Epithelial cell of proximal tubule (primary cell): ENCODE measurements around the gene ZNRF3. TPM values are rescaled to one million over a fixed set of nuclear protein-coding genes. Genes with fewer than 3 reads are reported as not detected.

Experiments used
- DNase-seq: peaks from one replicate; pipeline ENCODE4 v3.0.0-alpha.2; 2011; ENCODE audit warnings: low read depth
- H3K4me3 ChIP-seq: 2 replicates; pipeline ENCODE4 v1.5.1; 2011; ENCODE audit warnings: low read depth, mild to moderate bottlenecking, low read length
- CTCF ChIP-seq: conservative IDR thresholded peaks from 2 replicates; pipeline ENCODE4 v1.5.1; 2012; ENCODE audit warnings: low read depth, mild to moderate bottlenecking, low read length
- total RNA-seq: library from RNA; depleted of rRNA; stranded (reverse); fragments of >200 nt; gene quantifications from 2 replicates; pipeline ENCODE4 v1.2.3, GENCODE V29; 2015

Gene ZNRF3
- total RNA-seq, 1 donor from 2014 or later: 15.6 TPM

GRCh38 chr22:28956506-28956905 lies 73.1 kb downstream of the ZNRF3 start:
- no peak overlapping the region for H3K4me3 ChIP-seq
- TF ChIP-seq CTCF: no peak
- no peak for DNase-seq

- no peak for TF ChIP-seq CTCF
- H3K4me3 ChIP-seq: no peak overlapping the region
- peak; percentile 68 for DNase-seq
Measured at GRCh38 chr22:28958611-28959010, 75.2 kb downstream of the ZNRF3 start.

GRCh38 chr22:28962042-28962554 lies 78.7 kb downstream of the ZNRF3 start:
- H3K4me3 ChIP-seq: no peak overlapping the region
- DNase-seq: no peak
- no peak for TF ChIP-seq CTCF

GRCh38 chr22:28963362-28963761 lies 80.0 kb downstream of the ZNRF3 start:
- H3K4me3 ChIP-seq: no peak overlapping the region
- no peak for TF ChIP-seq CTCF
- DNase-seq: no peak

- no peak overlapping the region for H3K4me3 ChIP-seq
- DNase-seq: no peak
- no peak for TF ChIP-seq CTCF
Measured at GRCh38 chr22:28967163-28967665, 83.8 kb downstream of the ZNRF3 start.

- no peak for TF ChIP-seq CTCF
- no peak overlapping the region for H3K4me3 ChIP-seq
- no peak for DNase-seq
Measured at GRCh38 chr22:28967969-28968368, 84.6 kb downstream of the ZNRF3 start.
